GM19463 (cell line): ENCODE data around the gene MTRR.

Source experiments
- ATAC-seq: cut with Tn5 transposase; IDR thresholded peaks from one replicate; pipeline ENCODE4 v1.9.1; 2021; ENCODE audit warnings: mild to moderate bottlenecking, moderate library complexity; ENCODE audit not compliant: unreplicated experiment

The MTRR gene

DNA sequence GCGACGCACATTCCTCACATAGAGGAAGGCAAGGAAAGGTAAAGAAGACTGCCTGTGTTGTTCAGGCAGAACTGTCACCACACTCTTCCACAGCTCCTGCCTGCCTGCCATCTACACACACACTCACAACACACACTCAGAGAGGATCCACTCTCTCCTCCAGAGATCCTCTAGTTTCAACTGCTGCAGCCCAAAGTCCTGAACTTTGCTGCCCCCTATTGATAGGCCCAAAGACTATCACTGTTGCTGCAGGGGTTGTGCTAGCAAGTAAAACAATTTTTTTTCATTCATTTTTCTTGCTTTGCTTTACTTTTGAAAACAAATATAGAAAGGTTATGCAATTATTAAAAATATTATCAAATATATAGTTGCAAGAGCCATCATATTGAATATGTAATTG lies 12.1 kb upstream of the MTRR start:
- ATAC-seq = no peak

DNA sequence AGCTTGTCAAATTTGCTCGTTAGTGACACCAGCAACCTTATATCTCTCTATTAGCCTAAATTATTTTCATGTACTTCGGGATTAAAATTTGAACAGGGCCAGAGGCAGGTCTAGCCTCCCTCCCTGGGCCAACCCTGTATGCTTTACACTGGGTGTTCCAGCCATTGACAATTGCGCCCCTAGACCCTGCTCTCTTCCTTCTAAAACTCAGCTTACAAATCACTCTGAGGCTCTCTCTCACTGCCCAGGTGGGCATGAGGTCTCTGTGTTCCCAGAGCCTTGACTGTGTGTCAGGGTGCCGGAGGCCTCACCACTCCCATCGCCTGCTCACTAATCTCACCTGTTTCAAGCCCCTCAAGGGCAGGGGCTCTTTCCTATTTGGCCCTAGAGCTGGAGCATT lies 11.6 kb upstream of the MTRR start:
- ATAC-seq = no peak

DNA sequence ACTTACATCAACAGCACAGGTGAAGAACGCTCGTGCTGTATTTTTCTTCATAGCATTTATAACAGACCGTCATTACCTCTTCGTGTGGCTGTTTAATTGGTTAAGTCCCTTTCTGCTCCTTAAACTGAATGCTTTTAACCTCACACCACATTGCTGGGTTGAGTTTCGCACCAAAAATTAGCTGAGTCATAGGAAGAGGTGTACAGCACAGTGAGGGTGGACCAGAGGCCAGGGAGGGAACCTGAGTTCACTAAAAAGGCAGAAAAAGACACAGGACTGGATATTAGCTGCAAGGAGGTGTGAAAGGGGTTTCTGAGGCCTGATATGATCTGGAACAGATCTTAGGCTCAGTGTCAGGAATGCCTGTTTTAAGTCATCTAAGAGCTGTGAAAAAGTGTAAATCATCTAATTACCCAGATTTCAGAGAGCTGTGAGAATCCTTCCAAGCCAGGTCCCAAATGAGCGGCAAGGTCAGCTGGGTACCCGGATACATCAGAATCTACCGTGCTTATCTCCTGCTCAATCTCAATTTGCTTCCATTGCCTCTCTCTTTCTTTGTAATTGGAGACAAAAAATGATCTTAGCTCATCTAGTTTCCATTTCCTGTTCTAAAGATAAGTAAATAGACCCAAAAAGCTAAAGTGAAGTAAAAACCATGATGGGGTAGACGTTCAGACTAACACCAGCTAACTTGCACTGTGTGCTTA lies 10.9 kb upstream of the MTRR start:
- ATAC-seq = no peak

DNA sequence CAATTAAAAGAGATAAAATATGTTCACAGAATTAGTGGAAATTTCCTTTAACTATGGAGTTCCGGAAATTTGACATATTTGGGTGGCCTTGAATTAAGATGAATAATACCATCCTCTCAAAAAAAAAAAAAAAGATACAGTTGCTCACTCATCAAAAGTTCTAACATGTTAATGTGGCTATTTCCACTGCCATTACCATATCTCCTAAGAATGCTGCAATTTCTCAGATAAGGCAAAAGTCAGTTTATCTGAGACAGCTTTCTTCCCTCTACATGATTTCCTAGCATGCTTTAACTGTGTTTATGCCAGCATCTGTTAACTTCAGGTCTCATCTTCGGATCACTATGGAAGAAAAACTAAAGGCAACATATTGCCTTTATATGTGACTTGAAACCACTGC lies 2.8 kb upstream of the MTRR start:
- ATAC-seq = no peak

DNA sequence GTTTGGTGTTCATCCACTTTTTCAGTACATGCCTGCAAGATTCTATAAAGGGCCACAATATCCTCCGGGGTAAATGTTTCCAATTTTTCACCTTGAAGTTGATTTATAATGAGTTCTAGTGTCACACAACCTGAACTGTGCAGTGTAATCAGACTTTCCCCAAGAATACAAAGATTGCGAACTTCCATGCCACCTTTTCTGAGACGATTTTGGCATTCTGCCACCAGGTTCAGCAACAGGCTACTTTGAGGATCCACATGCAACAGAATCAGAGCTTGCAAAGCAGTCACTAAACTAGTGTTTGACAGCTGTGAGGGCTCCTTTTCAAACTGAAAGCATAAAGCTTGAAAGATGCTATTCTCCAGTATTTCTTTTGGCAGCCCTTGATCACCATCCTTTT lies 1.7 kb upstream of the MTRR start:
- ATAC-seq = no peak

DNA sequence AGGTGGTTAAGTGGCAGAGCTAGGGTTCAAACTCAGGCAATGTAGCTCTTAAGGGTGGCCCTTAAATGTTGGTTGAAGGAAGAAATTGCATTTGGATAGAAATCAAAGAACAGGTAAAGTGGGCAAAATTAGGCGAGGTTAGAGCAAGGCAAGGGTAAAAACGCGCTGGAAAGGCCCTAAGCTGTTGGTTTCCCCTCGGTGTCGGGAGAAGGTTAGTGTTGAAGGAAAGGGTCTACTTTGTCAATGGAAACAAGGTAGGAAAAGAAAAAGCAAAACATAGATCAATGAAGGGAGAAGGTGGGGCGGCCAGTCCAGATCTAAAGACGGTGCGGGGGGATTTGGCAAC lies 548 bp upstream of the MTRR start:
- ATAC-seq = no peak

DNA sequence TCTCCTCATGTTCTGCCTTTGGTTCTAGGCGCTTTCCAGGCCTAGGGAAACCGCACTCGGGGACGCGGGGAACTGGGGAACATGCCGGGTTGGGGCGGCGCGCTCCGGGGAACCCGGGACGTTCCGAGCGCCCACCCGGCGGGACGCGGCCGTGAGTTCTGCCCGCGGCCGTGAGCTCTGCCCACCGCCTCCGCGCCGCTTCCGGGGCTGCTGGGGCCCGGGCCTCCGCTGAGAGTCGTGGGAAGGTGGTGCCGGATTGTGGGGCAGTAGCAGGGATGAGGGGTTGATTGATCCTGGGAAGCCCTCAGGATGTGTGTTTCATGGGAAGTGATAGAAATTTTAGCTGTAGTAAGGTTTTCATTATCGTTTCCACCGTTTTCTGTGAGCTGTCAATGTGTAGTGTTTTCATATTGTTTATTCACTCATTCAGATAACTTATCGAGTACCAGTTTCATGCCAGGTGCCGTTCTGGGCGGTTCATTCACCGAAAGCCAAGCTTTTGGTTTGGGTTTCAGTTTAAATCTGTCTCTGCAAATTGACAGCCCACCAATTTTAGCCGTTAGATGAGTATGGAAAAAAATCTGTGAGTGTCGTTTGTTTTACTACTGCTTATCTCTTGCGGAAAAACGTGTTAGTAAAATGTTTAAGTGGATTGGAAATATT lies 657 bp downstream of the MTRR start:
- peak; percentile 26 for ATAC-seq

DNA sequence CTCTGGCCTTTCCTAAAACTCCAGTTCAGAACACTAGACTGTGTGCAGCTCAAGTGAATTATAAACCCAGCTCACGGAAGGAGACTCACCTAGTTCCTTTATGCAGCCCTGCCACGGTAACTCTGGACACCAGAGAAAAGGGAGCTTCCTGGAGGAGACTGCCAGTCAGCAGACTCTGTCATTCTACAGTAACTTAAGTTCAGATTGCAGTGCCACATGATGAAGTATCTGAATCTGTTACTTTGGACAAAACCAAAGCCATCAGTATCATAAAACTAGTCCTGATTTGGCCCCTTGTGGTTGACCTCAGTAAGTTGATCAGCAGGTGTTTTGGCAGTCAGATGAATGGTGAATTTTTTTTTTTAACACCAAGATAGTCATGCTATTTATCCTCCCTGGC lies 2.7 kb downstream of the MTRR start:
- peak; percentile 15 for ATAC-seq

DNA sequence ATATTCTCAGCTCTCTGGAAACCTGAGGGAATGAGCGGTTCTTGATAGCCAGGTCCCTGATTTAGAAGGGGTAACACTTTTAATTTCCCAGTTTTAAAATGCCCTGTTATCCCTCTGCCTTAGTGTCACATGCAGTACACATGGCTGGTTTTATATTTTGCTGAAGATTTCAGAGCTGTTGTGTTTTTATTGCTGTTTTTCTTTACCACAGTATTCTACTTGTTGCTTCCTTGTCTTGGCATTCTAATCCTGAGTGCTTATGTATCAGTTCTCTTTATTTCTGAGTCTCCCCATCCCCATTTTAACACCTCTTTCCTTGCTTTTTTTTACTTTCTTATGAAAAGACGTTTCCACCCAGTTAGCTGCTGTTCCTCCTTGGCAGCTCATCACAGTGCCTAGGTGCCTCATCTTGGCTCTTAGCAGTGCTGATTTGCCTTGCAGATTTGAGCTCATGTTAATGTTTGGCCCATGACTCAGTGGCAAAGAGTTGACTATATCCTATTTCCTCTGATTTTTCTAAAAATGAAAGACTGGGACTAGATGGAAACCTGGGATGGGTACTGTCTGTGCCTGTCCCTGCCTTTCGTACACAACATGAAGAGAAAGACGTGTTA lies 3.7 kb downstream of the MTRR start:
- ATAC-seq = no peak

DNA sequence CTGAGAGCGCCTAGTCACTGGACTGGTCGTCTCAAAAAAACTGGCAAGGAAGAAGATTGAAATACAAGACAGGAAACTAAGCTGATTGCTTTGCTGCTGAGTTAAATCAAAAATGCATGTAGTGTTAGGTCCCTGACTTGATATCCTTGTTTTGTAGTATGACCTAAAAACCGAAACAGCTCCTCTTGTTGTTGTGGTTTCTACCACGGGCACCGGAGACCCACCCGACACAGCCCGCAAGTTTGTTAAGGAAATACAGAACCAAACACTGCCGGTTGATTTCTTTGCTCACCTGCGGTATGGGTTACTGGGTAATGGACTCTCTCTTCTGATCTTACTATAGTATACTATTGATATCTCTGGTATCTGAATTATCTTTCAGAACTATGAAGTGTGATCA lies 4.3 kb downstream of the MTRR start:
- no peak for ATAC-seq

DNA sequence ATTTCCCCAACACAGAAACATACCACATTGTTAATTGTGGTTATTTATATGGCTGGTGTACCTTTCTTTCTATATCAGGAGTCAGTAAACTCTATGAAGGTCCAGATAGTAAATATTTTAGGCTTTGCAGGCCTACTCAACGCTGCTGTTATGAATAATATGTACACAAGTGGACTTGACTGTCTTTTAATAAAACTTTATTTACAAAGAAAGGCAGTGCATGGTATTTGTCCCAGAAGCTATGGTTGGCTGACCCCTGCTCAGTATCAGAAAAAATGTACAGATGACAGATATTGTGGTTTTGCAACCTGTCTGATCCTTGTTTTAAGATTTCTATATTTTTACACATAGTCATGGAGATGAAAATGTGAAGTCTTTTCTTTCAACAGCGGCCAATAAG lies 5.7 kb downstream of the MTRR start:
- no peak for ATAC-seq

DNA sequence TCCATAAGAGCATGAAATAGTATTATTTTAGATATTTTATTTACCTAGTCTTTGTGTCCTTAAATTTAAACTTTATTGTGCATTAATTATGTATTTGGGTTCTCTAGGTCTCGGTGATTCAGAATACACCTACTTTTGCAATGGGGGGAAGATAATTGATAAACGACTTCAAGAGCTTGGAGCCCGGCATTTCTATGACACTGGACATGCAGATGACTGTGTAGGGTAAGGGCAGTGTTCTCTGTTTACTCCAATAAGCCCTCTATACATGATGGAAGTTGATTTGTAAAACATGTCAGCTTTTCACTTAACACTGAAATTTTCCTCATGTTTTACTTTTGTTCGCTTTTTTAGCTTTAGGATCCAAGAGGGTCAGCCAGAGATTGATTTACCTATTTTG lies 6.2 kb downstream of the MTRR start:
- no peak for ATAC-seq

DNA sequence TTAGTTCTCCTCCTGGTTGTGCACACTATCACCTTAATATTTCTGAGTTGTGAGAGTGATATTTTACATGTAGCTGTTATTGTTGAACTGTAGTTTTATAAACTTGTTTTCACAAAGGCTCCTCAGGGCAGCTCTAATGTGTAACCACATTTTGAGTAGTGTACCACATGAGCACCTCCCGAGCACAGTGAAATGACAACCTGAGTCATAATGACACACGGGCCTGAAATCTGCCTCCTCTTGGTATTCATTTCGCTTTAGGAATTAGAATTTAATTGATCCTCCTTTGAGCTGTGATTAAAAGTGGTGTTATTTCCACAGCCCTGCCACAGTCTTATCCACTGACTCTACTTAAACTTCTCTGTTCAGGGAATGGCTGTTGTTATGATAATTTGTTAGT lies 7.9 kb downstream of the MTRR start:
- no peak for ATAC-seq

DNA sequence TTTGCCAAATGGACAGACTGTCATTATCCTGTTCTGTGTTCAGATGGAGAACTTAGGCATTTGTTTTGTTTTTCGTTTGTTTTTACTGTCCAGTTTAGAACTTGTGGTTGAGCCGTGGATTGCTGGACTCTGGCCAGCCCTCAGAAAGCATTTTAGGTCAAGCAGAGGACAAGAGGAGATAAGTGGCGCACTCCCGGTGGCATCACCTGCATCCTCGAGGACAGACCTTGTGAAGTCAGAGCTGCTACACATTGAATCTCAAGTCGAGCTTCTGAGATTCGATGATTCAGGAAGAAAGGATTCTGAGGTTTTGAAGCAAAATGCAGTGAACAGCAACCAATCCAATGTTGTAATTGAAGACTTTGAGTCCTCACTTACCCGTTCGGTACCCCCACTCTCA lies 8.9 kb downstream of the MTRR start:
- ATAC-seq = no peak

DNA sequence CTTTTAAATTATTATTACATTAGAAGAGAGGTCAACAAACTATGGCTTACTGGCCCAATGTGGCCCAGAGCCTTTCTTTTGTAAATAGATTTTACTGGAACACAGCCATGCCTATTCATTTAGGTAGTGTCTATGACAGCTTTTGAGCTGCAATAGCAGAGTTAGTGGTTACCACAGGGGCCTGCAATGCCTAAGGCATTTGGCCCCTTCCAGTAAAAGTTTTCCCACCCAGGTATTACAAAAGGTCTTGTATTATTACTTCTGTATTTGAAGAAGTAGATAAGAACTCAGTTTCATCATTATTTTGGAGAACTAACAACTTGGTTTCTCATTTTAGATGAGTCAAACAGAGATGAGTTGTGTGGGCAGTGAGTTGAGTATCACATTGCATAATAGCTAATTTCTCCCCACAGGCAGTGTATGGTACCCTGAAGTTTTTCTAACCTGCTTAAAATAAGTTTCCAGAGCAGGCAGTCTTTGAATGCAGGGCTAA lies 9.5 kb downstream of the MTRR start:
- ATAC-seq = peak; percentile 93

DNA sequence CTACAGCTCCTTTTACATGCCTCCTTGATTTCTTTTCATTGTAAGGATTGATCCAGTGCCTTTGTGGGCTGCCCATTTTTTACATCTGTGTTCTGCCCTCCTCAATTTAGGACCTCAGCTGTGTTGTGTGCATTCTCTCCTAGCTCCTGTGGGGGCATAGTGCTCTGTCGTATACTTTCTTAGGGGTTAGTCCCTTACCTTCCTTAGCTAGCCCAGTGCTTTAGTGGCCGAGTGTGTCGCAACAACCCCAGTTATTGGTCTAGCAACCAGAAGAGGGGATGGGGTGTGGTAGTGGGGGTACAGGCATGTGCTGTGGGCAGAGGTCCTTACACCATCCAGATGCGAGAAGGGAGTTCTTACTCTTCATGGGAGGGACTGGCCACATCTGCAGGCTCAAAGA lies 12.1 kb downstream of the MTRR start:
- ATAC-seq = no peak

DNA sequence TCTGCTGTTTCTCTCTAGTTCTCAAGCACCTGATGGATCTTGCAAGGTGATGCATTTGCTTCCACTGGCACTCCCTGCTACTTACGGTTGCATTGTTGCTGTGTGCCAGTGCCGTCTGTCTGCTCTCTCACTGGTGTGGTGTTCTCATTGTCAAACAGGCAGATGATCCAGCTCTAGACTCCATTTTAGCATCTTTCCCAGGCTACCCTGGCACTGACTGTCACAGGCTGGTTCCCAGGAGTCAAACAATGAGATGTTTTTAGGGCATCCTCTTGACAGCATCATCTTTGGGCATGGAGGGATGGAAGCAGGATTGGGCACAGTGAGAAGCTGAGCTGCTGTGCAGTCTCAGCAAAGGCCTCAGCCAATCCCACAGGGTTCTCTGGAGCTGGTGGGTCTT lies 12.9 kb downstream of the MTRR start:
- no peak for ATAC-seq

DNA sequence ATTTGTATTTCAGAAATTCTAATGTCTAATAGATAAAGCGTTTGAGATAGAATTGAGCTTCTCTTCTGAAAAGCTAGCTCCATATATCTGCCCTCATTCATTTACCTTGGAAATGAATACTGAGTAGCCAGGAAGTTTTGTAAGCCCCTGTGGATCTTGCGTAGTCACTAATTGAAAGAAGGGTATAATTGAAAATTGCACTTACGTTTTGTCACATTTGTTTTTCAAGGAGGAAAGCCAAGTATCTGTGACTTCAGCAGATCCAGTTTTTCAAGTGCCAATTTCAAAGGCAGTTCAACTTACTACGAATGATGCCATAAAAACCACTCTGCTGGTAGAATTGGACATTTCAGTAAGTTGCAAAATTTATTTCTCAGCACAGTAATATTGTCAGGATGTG lies 14.0 kb downstream of the MTRR start:
- no peak for ATAC-seq

DNA sequence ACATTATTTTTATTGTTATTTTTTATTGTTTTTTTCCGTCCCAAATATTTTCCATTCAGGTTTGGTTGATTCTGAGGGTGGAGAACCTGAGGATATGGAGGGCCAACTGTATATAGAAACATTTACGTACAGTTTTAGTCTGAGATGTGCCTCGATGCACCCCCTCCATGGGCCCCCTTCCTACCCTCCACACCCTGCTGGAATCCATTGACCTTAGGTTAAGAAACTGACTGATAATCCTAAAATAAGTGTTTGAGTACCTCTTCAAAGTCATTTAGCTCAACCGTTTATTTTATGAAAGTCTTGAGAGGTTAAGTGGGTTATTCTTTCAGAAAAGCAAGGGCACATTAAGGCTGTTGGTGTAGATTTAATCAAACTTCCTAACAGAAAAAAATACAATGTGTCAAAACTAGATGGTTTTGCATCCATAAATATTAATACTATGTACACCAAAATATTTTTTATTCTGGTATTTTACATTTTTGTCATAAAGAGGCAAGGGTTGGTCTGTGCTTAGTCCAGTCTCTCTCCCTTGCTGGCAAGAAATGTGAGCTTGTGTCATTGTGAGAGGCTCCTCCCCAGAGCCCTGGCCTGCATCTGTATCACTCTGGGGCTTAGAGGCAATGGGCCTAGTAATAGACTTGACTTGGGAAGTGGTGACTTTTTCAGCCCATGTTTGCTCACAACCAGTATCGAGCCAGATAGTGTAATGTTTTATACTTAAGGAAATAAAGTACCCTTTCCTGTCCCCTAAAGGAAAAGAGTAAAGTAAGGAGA lies 15.7 kb downstream of the MTRR start:
- no peak for ATAC-seq

DNA sequence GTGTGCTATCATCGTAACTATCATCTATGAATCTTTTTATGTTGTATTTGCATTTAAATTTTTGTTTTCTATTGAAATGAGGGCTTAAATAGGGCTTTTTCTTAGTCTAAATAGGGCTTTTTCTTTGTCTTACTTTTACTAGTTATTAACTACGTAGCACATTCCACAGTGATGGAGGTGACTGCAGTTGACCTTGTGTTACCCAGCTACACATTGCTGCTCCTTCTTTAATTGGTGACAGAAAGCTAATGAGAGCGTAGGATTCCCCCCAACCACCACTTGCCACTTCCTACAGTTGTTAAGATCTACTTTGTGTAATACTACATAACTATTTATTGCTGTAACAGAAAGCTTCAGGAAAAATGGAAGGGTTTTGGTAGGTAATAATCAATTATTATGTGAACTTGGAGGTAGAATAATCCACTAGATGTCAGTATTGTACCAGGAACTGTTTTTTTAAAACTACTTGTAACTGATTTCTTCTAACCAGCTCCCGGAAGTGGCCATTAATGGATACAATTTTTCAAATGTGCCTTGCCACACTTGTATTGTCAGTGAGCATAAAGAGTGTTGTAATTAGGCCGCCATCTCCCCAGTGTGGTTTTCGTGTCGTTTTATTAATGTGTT lies 18.0 kb downstream of the MTRR start:
- peak; percentile 58 for ATAC-seq

DNA sequence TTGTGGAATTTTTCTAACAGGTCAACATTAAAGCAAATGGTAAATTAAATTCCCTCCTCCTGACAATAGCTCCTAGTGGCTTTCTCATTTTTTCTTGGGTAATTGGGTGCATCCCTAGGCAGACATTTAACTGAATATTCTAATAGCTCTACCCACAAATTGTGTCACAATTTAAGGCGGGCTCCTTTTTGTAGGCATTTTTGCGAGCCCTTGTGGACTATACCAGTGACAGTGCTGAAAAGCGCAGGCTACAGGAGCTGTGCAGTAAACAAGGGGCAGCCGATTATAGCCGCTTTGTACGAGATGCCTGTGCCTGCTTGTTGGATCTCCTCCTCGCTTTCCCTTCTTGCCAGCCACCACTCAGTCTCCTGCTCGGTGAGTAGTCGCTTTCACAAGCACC lies 20.0 kb downstream of the MTRR start:
- no peak for ATAC-seq
